HCT116 (cell line): ENCODE results near the gene NUDT4. TPM values are rescaled to one million over a fixed set of nuclear protein-coding genes. Genes with fewer than 3 reads are reported as not detected.

ENCODE experiments used
- ATAC-seq: fragments of 200-7000 bp; cut with Tn5 transposase; 2 replicates; pipeline ENCODE4 v1.9.1; 2020; ENCODE audit warnings: mild to moderate bottlenecking, moderate library complexity
- BruUV-seq: library from RNA; stranded (reverse); fragments of 400-500 nt; replicated peaks from 2 replicates; lab custom pipeline; 2021; lab: Mats Ljungman, UMichigan
- CTCF ChIA-PET: fragments of 300-600 bp; sonication (Branson Sonifier 250); formaldehyde crosslinking; loops from one replicate; lab custom pipeline; 2021; ENCODE audit warnings: antibody characterized with exemption; lab: Charles Lee
- POLR2A ChIA-PET: fragments of 300-600, 350-600 bp; sonication (Branson Sonifier 250); formaldehyde crosslinking; loops from one replicate; lab custom pipeline; 2021; ENCODE audit warnings: antibody characterized with exemption; lab: Charles Lee
- RAD21 ChIA-PET, 2 experiments: fragments of 300-600 bp; sonication (Branson Sonifier 250); formaldehyde crosslinking; loops; one replicate each; lab custom pipeline; 2023; ENCODE audit warnings: low total read pairs in 2 of 2; ENCODE audit not compliant: uncharacterized antibody in 2 of 2, unreplicated experiment in 2 of 2, low non-redundant PET in 1 of 2; lab: Charles Lee
- DNase-seq: peaks from one replicate; pipeline ENCODE4 v3.0.0-alpha.2; 2010; ENCODE audit warnings: low read depth, low spot score
- H2AFZ ChIP-seq: fragments of 200-600 bp; shearing (Covaris generic), sonication (generic); 2 replicates; pipeline ENCODE4 v1.6.1; 2017; ENCODE audit warnings: low read depth, mixed run types, mixed read lengths, antibody characterized with exemption, low read length; ENCODE audit not compliant: poor library complexity, severe bottlenecking
- H3K27ac ChIP-seq: 2 replicates; pipeline ENCODE4 v1.5.1; 2012; ENCODE audit warnings: low read depth, low read length
- H3K27me3 ChIP-seq: fragments of 200-600 bp; sonication (generic); 2 replicates; pipeline ENCODE4 v1.6.1; 2016; ENCODE audit warnings: mixed run types, low read length, mixed read lengths; ENCODE audit not compliant: insufficient read depth
- H3K36me3 ChIP-seq, 2 experiments: fragments of 200-500 bp in 1 of 2; fragments of 200-600 bp in 1 of 2; sonication (Bioruptor generic) in 1 of 2; sonication (generic) in 1 of 2; 2 replicates each; pipeline versions ENCODE4 v1.5.1 to v1.6.1; 2014 to 2016; ENCODE audit warnings: low read length in 2 of 2, inconsistent platforms in 1 of 2, mixed read lengths in 1 of 2, mixed run types in 1 of 2; ENCODE audit not compliant: insufficient read depth in 2 of 2, control insufficient read depth in 1 of 2
- H3K4me1 ChIP-seq, 2 experiments: fragments of 200-600 bp in 1 of 2; sonication (generic) in 1 of 2; 2 replicates each; pipeline versions ENCODE4 v1.5.1 to v1.6.1; 2012 to 2017; ENCODE audit warnings: low read length in 2 of 2, inconsistent platforms in 1 of 2, mild to moderate bottlenecking in 1 of 2, mixed read lengths in 1 of 2, mixed run types in 1 of 2, moderate library complexity in 1 of 2; ENCODE audit not compliant: insufficient read depth in 2 of 2, control insufficient read depth in 1 of 2
- H3K4me2 ChIP-seq: fragments of 200-600 bp; sonication (generic); 2 replicates; pipeline ENCODE4 v1.6.1; 2017; ENCODE audit warnings: mixed run types, low read length, mixed read lengths
- H3K4me3 ChIP-seq, 2 experiments: fragments of 200-600 bp in 1 of 2; sonication (generic) in 1 of 2; replicated peaks in 1 of 2; 2 replicates each; pipeline ENCODE4 v1.5.1; 2011 to 2016; ENCODE audit warnings: low read length in 2 of 2, control low read depth in 1 of 2, low read depth in 1 of 2, mild to moderate bottlenecking in 1 of 2, mixed read lengths in 1 of 2, mixed run types in 1 of 2
- H3K79me2 ChIP-seq: fragments of 200-600 bp; sonication (generic); 2 replicates; pipeline ENCODE4 v1.6.1; 2017; ENCODE audit warnings: mild to moderate bottlenecking, mixed run types, low read length, moderate library complexity, mixed read lengths; ENCODE audit not compliant: insufficient read depth
- H3K9ac ChIP-seq: fragments of 200-600 bp; sonication (generic); 2 replicates; pipeline ENCODE4 v1.6.1; 2016; ENCODE audit warnings: low read length, mixed read lengths
- H3K9me2 ChIP-seq: fragments of 200-600 bp; sonication (generic), shearing (Covaris generic); 2 replicates; pipeline ENCODE4 v1.6.1; 2017; ENCODE audit warnings: mixed run types, mild to moderate bottlenecking, moderate library complexity; ENCODE audit not compliant: insufficient read depth
- H3K9me3 ChIP-seq, 2 experiments: fragments of 200-500 bp in 1 of 2; fragments of 200-600 bp in 1 of 2; sonication (Bioruptor generic) in 1 of 2; sonication (generic) in 1 of 2; 2 replicates each; pipeline ENCODE4 v1.6.1; 2014 to 2017; ENCODE audit warnings: low read length in 2 of 2, mixed read lengths in 2 of 2, inconsistent platforms in 1 of 2, low read depth in 1 of 2, mild to moderate bottlenecking in 1 of 2, mixed run types in 1 of 2, moderate library complexity in 1 of 2; ENCODE audit not compliant: control insufficient read depth in 1 of 2, insufficient read depth in 1 of 2
- H4K20me1 ChIP-seq: fragments of 200-600 bp; sonication (generic), shearing (Covaris generic); 2 replicates; pipeline ENCODE4 v1.6.1; 2017; ENCODE audit warnings: mixed run types, mild to moderate bottlenecking, moderate library complexity; ENCODE audit not compliant: insufficient read depth
- ATF3 ChIP-seq: IDR thresholded peaks from 2 replicates; pipeline ENCODE4 v1.6.1; 2012
- ELF1 ChIP-seq: IDR thresholded peaks from 2 replicates; pipeline ENCODE4 v1.6.1; 2012; ENCODE audit warnings: low read depth, borderline replicate concordance
- JUND ChIP-seq: IDR thresholded peaks from 2 replicates; pipeline ENCODE4 v1.6.1; 2012
- POLR2A ChIP-seq: IDR thresholded peaks from 2 replicates; pipeline ENCODE4 v1.7.0; 2011; ENCODE audit warnings: borderline replicate concordance; ENCODE audit not compliant: insufficient read depth, insufficient read length; ENCODE audit errors: extremely low read depth
- POLR2AphosphoS5 ChIP-seq: IDR thresholded peaks from 2 replicates; pipeline ENCODE4 v1.6.1; 2011; ENCODE audit warnings: mild to moderate bottlenecking, low read depth, low read length, moderate library complexity
- RAD21 ChIP-seq: IDR thresholded peaks from 2 replicates; pipeline ENCODE4 v1.6.1; 2012; ENCODE audit warnings: low read depth, mild to moderate bottlenecking
- REST ChIP-seq: IDR thresholded peaks from 2 replicates; pipeline ENCODE4 v1.6.1; 2012; ENCODE audit warnings: low read depth
- SIN3A ChIP-seq: IDR thresholded peaks from 2 replicates; pipeline ENCODE4 v1.6.1; 2012; ENCODE audit warnings: low read depth
- SRF ChIP-seq: IDR thresholded peaks from 2 replicates; pipeline ENCODE4 v1.6.1; 2012; ENCODE audit warnings: low read depth
- ZBTB33 ChIP-seq: IDR thresholded peaks from 2 replicates; pipeline ENCODE4 v1.6.1; 2011; ENCODE audit warnings: mild to moderate bottlenecking, low read length, moderate library complexity; ENCODE audit not compliant: insufficient replicate concordance; ENCODE audit errors: extremely low read depth
- ZFX ChIP-seq: fragments of 450-650 bp; IDR thresholded peaks from 2 replicates; pipeline ENCODE4 v1.6.1; 2017
- ZNF274 ChIP-seq: fragments of 200-500 bp; sonication (Bioruptor generic); IDR thresholded peaks from 2 replicates; pipeline ENCODE4 v1.6.1; 2014; ENCODE audit warnings: mild to moderate bottlenecking, low read depth, low read length, inconsistent platforms
- intact Hi-C: fragments of 100-400 bp; cut with micrococcal nuclease; formaldehyde crosslinking; loops from 2 replicates; pipeline ENCODE4 v1.10.0; 2022
- total RNA-seq: library from RNA; stranded (reverse); gene quantifications from one replicate; pipeline ENCODE4 v1.2.1, GENCODE V29; 2021; ENCODE audit not compliant: unreplicated experiment

NUDT4 gene
- total RNA-seq, 1 experiment from 2014 or later: 41.2 TPM

- H2AFZ ChIP-seq: no peak overlapping the region
- no peaks in the 10 kb centered on the region for H3K4me1 ChIP-seq
- no peak overlapping the region for H3K9ac ChIP-seq
- DNase-seq (no peak), ATAC-seq (no peak)
- no TSS peak for BruUV-seq
- H3K9me2 ChIP-seq: no peaks in the 10 kb centered on the region
- no peak overlapping the region for H3K4me3 ChIP-seq
- no peaks in the 10 kb centered on the region for H3K27me3 ChIP-seq
- ChIA-PET POLR2A (no interaction called here), RAD21 (no interaction called here), CTCF (interaction anchor here (0.9 to 1.2 kb wide), 2 partner anchors 18 to 429 kb away, joined by 3 to 6 read pairs; no protein-coding TSS in a partner anchor)
- no peaks in the 10 kb centered on the region for H3K9me3 ChIP-seq
- TF ChIP-seq SRF: no peak
- no peak for TF ChIP-seq POLR2A
- no peak for TF ChIP-seq ZBTB33
- TF ChIP-seq ELF1: no peak
- no peak for TF ChIP-seq POLR2AphosphoS5
- TF ChIP-seq RAD21: no peak
- TF ChIP-seq ATF3: no peak
- no peak for TF ChIP-seq REST
- TF ChIP-seq ZNF274: no peak
- TF ChIP-seq ZFX: no peak
- no peak for TF ChIP-seq JUND
- no peak for TF ChIP-seq SIN3A
- H4K20me1 ChIP-seq: peaks cover 51% of the 10 kb centered on the region
- peaks cover 99% of the 10 kb centered on the region for H3K79me2 ChIP-seq
- intact Hi-C loops: no loop called here
- no peak overlapping the region for H3K4me2 ChIP-seq
- H3K36me3 ChIP-seq: no peaks in the 10 kb centered on the region
- no peak overlapping the region for H3K27ac ChIP-seq
Measured at GRCh38 chr12:93415723-93416464, 38.2 kb downstream of the NUDT4 start.
